Gastroesophageal sphincter (tissue), 3 donors: ENCODE data around the gene ACSL6.

ENCODE experiments used
- EP300 ChIP-seq: sonication (generic); formaldehyde crosslinking; IDR thresholded peaks from one replicate; pipeline ENCODE4 v1.6.1; 2017; ENCODE audit warnings: antibody characterized with exemption, mild to moderate bottlenecking
- POLR2A ChIP-seq, 2 donors: fragments of 450-650 bp; IDR thresholded peaks; one replicate each; pipeline ENCODE4 v1.6.1; 2017; ENCODE audit warnings: antibody characterized with exemption in 2 of 2, mild to moderate bottlenecking in 2 of 2, moderate library complexity in 1 of 2
- POLR2AphosphoS5 ChIP-seq: sonication (generic); formaldehyde crosslinking; IDR thresholded peaks from one replicate; pipeline ENCODE4 v1.6.1; 2017; ENCODE audit warnings: antibody characterized with exemption
- TF ChIP-seq, protein P1 (sequence below), 4 experiments: fragments of 200-600 bp in 2 of 4; fragments of 450-650 bp in 2 of 4; sonication (generic) in 1 of 4; IDR thresholded peaks; one replicate each; pipeline ENCODE4 v1.5.1; 2017 to 2019; ENCODE audit warnings: antibody characterized with exemption in 4 of 4, mild to moderate bottlenecking in 2 of 4, moderate library complexity in 2 of 4

DNA sequence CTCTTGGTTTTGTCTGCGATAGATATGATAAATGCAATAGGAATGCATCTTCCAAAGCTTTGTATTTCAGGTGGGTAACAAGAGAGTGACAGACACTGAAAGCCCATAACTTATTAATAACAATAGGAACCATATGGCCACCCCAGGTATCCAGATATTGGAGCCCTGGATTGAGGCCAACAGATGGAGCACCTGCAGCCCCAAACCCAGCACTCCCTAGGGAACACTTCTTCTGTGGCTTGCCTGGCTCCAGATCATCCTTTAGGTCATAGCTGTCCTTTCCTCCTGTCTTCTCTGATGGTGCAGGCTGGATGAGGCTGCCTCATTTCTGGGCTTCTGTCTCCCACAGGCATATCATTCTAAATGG, 44.0 kb upstream of the ACSL6 start:
- TF ChIP-seq, protein P1, sequence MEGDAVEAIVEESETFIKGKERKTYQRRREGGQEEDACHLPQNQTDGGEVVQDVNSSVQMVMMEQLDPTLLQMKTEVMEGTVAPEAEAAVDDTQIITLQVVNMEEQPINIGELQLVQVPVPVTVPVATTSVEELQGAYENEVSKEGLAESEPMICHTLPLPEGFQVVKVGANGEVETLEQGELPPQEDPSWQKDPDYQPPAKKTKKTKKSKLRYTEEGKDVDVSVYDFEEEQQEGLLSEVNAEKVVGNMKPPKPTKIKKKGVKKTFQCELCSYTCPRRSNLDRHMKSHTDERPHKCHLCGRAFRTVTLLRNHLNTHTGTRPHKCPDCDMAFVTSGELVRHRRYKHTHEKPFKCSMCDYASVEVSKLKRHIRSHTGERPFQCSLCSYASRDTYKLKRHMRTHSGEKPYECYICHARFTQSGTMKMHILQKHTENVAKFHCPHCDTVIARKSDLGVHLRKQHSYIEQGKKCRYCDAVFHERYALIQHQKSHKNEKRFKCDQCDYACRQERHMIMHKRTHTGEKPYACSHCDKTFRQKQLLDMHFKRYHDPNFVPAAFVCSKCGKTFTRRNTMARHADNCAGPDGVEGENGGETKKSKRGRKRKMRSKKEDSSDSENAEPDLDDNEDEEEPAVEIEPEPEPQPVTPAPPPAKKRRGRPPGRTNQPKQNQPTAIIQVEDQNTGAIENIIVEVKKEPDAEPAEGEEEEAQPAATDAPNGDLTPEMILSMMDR (IDR thresholded peaks at IDR 0.05), result no peak
- TF ChIP-seq EP300 (no peak), POLR2A (IDR thresholded peaks at IDR 0.05) (no peak), POLR2AphosphoS5 (no peak)
